ENCODE results near the gene ACSS3. TPM values are rescaled to one million over a fixed set of nuclear protein-coding genes. Genes with fewer than 3 reads are reported as not detected.

Gene ACSS3
- total RNA-seq, 1 experiment from 2014 or later, result 19.3 TPM

DNA sequence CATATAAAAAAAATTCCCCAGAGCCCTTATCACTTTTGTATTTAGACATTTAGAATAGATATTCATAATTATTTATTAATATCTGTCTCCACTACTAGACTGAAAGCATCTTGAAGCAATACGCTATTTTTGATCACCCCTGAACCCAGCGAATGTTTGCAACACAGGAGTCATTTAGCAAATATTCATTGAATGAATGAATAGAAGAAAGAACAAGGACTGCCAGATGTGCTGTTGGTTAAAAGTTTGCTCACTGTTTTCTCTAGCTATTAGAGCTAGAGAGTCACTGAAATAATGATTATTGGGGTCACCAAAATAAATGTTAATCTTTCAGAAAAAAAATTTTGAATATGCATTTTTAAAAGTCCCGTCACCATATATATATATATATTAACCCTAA, 174.3 kb downstream of the ACSS3 start:
- Histone ChIP-seq H3K23ac (ENCODE audit: insufficient read length, low read depth, low read length) (no peak overlapping the region), H3K9me3 (ENCODE audit: control insufficient read depth, low read depth, low read length) (no peaks in the 10 kb centered on the region), H4K91ac (ENCODE audit: insufficient read length, low read depth, low read length) (no peak overlapping the region), H3K79me2 (ENCODE audit: insufficient read depth, low read length) (no peaks in the 10 kb centered on the region), H4K8ac (replicated peaks; ENCODE audit: insufficient read length, low read depth, low read length) (no peak overlapping the region), H4K5ac (ENCODE audit: insufficient read length, low read depth, low read length) (no peak overlapping the region), H2AK5ac (ENCODE audit: insufficient read length, low read length) (no peak overlapping the region), H3K14ac (ENCODE audit: insufficient read depth, low read length) (no peak overlapping the region), H3K27ac (ENCODE audit: insufficient read length, low read depth, low read length) (no peak overlapping the region), H2BK20ac (ENCODE audit: low read depth, low read length, poor library complexity, severe bottlenecking) (no peak overlapping the region), H2AFZ (ENCODE audit: low read length) (no peak overlapping the region), H4K20me1 (ENCODE audit: control insufficient read depth, insufficient read depth, insufficient read length) (no peaks in the 10 kb centered on the region), H3K56ac (ENCODE audit: insufficient read length, low read depth, low read length) (no peak overlapping the region), H2BK15ac (ENCODE audit: low read depth, low read length) (no peak overlapping the region), H3K4ac (ENCODE audit: low read depth, low read length) (no peak overlapping the region), H3K23me2 (ENCODE audit: insufficient read length, low read depth, low read length, poor library complexity, severe bottlenecking) (no peaks in the 10 kb centered on the region), H3T11ph (ENCODE audit: low read length) (no peak overlapping the region), H2BK12ac (ENCODE audit: insufficient read length, low read depth, low read length) (no peak overlapping the region), H2BK120ac (ENCODE audit: low read depth, low read length, poor library complexity, severe bottlenecking) (no peak overlapping the region), H3K27me3 (ENCODE audit: insufficient read depth, low read length) (no peaks in the 10 kb centered on the region), H3K9ac (ENCODE audit: extremely low read depth, insufficient read length, low read length) (no peak overlapping the region), H3K4me1 (ENCODE audit: insufficient read depth, low read length) (no peaks in the 10 kb centered on the region; the same call in 1 of the 2 replicates), H3K18ac (ENCODE audit: insufficient read length, low read depth, low read length) (no peak overlapping the region), H2BK5ac (ENCODE audit: insufficient read length, low read length) (no peak overlapping the region), H3K79me1 (ENCODE audit: insufficient read depth, low read depth, low read length, poor library complexity, severe bottlenecking) (no peaks in the 10 kb centered on the region), H3K4me2 (ENCODE audit: insufficient read depth, insufficient read length, low read length) (no peak overlapping the region)
- Mint-ChIP-seq H3K27ac (no peak overlapping the region), H3K9me3 (no peaks in the 10 kb centered on the region), H3K4me3 (no peak overlapping the region), H3K36me3 (ENCODE audit: insufficient read depth in 1 of 3, low read depth in 3 of 3) (peaks cover 0 to 5% (median 0%) of the 10 kb centered on the region in 3 experiments; a peak in 1 of 7 replicates), H3K27me3 (ENCODE audit: low read depth) (no peaks in the 10 kb centered on the region), H3K4me1 (peaks cover 13 to 16% of the 10 kb centered on the region in 2 experiments)
- TF ChIP-seq, protein P1, sequence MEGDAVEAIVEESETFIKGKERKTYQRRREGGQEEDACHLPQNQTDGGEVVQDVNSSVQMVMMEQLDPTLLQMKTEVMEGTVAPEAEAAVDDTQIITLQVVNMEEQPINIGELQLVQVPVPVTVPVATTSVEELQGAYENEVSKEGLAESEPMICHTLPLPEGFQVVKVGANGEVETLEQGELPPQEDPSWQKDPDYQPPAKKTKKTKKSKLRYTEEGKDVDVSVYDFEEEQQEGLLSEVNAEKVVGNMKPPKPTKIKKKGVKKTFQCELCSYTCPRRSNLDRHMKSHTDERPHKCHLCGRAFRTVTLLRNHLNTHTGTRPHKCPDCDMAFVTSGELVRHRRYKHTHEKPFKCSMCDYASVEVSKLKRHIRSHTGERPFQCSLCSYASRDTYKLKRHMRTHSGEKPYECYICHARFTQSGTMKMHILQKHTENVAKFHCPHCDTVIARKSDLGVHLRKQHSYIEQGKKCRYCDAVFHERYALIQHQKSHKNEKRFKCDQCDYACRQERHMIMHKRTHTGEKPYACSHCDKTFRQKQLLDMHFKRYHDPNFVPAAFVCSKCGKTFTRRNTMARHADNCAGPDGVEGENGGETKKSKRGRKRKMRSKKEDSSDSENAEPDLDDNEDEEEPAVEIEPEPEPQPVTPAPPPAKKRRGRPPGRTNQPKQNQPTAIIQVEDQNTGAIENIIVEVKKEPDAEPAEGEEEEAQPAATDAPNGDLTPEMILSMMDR (conservative IDR thresholded peaks at IDR 0.05), result no peak
- no CpG with 5 or more reads among the region's 3 CpGs for WGBS (ENCODE audit: extremely low coverage, insufficient read length, low lambda C conversion rate)
- no peak for DNase-seq

Measured in H9 (cell line).